MM.1S (cell line): Measurements from ENCODE around the gene TOM1L1.

Experiments used
- DNase-seq: peaks from one replicate; pipeline ENCODE4 v3.0.0-alpha.2; 2015
- H2AFZ ChIP-seq: fragments of 300-600 bp; sonication (generic); 2 replicates; pipeline ENCODE4 v1.6.0; 2016; ENCODE audit warnings: antibody characterized with exemption, low read length
- H3F3A ChIP-seq: fragments of 300-600 bp; sonication (generic); 2 replicates; pipeline ENCODE4 v1.6.1; 2016; ENCODE audit warnings: mild to moderate bottlenecking, antibody characterized with exemption, low read length, moderate library complexity, mixed read lengths; ENCODE audit not compliant: insufficient read depth
- H3K27ac ChIP-seq: fragments of 300-600 bp; sonication (generic); 2 replicates; pipeline ENCODE4 v1.5.1; 2016; ENCODE audit warnings: mild to moderate bottlenecking, low read length
- H3K27me3 ChIP-seq: fragments of 300-600 bp; sonication (generic); replicated peaks from 2 replicates; pipeline ENCODE4 v1.6.0; 2016; ENCODE audit warnings: low read length; ENCODE audit not compliant: insufficient read depth
- H3K36me3 ChIP-seq: fragments of 300-600 bp; sonication (generic); replicated peaks from 2 replicates; pipeline ENCODE4 v1.6.1; 2016; ENCODE audit warnings: mild to moderate bottlenecking, low read length, mixed read lengths; ENCODE audit not compliant: insufficient read depth
- H3K4me1 ChIP-seq: fragments of 300-600 bp; sonication (generic); 2 replicates; pipeline ENCODE4 v1.6.1; 2016; ENCODE audit warnings: low read length, mixed read lengths
- H3K4me2 ChIP-seq: fragments of 300-600 bp; sonication (generic); 2 replicates; pipeline ENCODE4 v1.6.0; 2016; ENCODE audit warnings: low read depth, low read length
- H3K4me3 ChIP-seq: fragments of 300-600 bp; sonication (generic); 2 replicates; pipeline ENCODE4 v1.5.1; 2016; ENCODE audit warnings: low read length, mixed read lengths
- H3K79me2 ChIP-seq: fragments of 300-600 bp; sonication (generic); 2 replicates; pipeline ENCODE4 v1.6.1; 2016; ENCODE audit warnings: mixed run types, low read length, mixed read lengths
- H3K9ac ChIP-seq: fragments of 300-600 bp; sonication (generic); 2 replicates; pipeline ENCODE4 v1.6.1; 2016; ENCODE audit warnings: low read length, mixed read lengths
- H3K9me2 ChIP-seq: fragments of 300-600 bp; sonication (generic); replicated peaks from 2 replicates; pipeline ENCODE4 v1.6.1; 2016; ENCODE audit warnings: mild to moderate bottlenecking, low read length, mixed read lengths; ENCODE audit not compliant: insufficient read depth
- H3K9me3 ChIP-seq: fragments of 300-600 bp; sonication (generic); replicated peaks from 2 replicates; pipeline ENCODE4 v1.6.1; 2016; ENCODE audit warnings: mild to moderate bottlenecking, low read length, mixed read lengths; ENCODE audit not compliant: insufficient read depth
- H4K20me1 ChIP-seq: fragments of 300-600 bp; sonication (generic); 2 replicates; pipeline ENCODE4 v1.6.1; 2016; ENCODE audit warnings: mild to moderate bottlenecking, low read length, moderate library complexity, mixed read lengths; ENCODE audit not compliant: insufficient read depth
- CTCF ChIP-seq: fragments of 300-600 bp; sonication (generic); IDR thresholded peaks from 2 replicates; pipeline ENCODE4 v1.5.1; 2016; ENCODE audit warnings: antibody characterized with exemption, low read length, mixed read lengths
- EZH2 ChIP-seq: fragments of 300-600 bp; sonication (generic); optimal IDR thresholded peaks from 2 replicates; pipeline ENCODE3; 2017; ENCODE audit warnings: low read depth, mild to moderate bottlenecking, antibody characterized with exemption, low read length, mixed read lengths
- EZH2phosphoT487 ChIP-seq: fragments of 300-600 bp; sonication (generic); IDR thresholded peaks from 2 replicates; pipeline ENCODE4 v1.6.1; 2018; ENCODE audit warnings: antibody characterized with exemption, low read length

The TOM1L1 gene

GRCh38 chr17:54900457-54901229, at the start of gene TOM1L1:
Gene TOM1L1, plus strand, starts transcription at chr17:54900852. Its CDS starts 14 bp downstream, at chr17:54900866.
- TF ChIP-seq EZH2phosphoT487, result no peak
- no peak for TF ChIP-seq EZH2
- TF ChIP-seq CTCF, result peak; percentile 25
- H3K4me2 ChIP-seq, result peak within 1 kb of the TSS; percentile 97

GRCh38 chr17:54859187-54859586, 41.5 kb upstream of the TOM1L1 start:
- H3K27ac ChIP-seq, result no peak overlapping the region
- H2AFZ ChIP-seq, result no peak overlapping the region
- no peaks in the 10 kb centered on the region for H3K9me3 ChIP-seq
- no peak overlapping the region for H3K4me3 ChIP-seq
- H3K4me2 ChIP-seq, result no peak overlapping the region
- TF ChIP-seq CTCF (no peak), EZH2 (no peak), EZH2phosphoT487 (no peak)
- H3K9me2 ChIP-seq, result no peaks in the 10 kb centered on the region
- no peaks in the 10 kb centered on the region for H3F3A ChIP-seq
- no peaks in the 10 kb centered on the region for H3K27me3 ChIP-seq
- no peaks in the 10 kb centered on the region for H4K20me1 ChIP-seq
- H3K4me1 ChIP-seq, result no peaks in the 10 kb centered on the region
- H3K9ac ChIP-seq, result no peak overlapping the region
- H3K36me3 ChIP-seq, result no peaks in the 10 kb centered on the region
- no peaks in the 10 kb centered on the region for H3K79me2 ChIP-seq
- no peak for DNase-seq

More at GRCh38 chr17:54900457-54901229, at the start of gene TOM1L1:
- H3F3A ChIP-seq, result peaks cover 5% of the 10 kb centered on the region; the same call in 1 of the 2 replicates
- H3K9me3 ChIP-seq, result no peaks in the 10 kb centered on the region
- no peaks in the 10 kb centered on the region for H4K20me1 ChIP-seq
- no peaks in the 10 kb centered on the region for H3K4me1 ChIP-seq
- no peaks in the 10 kb centered on the region for H3K79me2 ChIP-seq
- no peaks in the 10 kb centered on the region for H3K27me3 ChIP-seq
- no peaks in the 10 kb centered on the region for H3K36me3 ChIP-seq
- peak within 1 kb of the TSS; percentile 73 for H3K4me3 ChIP-seq
- H2AFZ ChIP-seq, result peak within 1 kb of the TSS; percentile 74
- peak within 1 kb of the TSS; percentile 48 for H3K9ac ChIP-seq
- DNase-seq, result peak; percentile 76
- H3K9me2 ChIP-seq, result no peaks in the 10 kb centered on the region
- H3K27ac ChIP-seq, result no peak within 1 kb of the TSS

- Histone ChIP-seq H3K4me2 (no peak overlapping the region), H3K27me3 (no peaks in the 10 kb centered on the region), H2AFZ (no peak overlapping the region), H3K9me3 (no peaks in the 10 kb centered on the region), H3K9ac (no peak overlapping the region), H3F3A (no peaks in the 10 kb centered on the region), H3K4me3 (no peak overlapping the region), H3K79me2 (no peaks in the 10 kb centered on the region), H3K9me2 (no peaks in the 10 kb centered on the region), H3K27ac (no peak overlapping the region), H3K36me3 (no peaks in the 10 kb centered on the region), H4K20me1 (no peaks in the 10 kb centered on the region), H3K4me1 (no peaks in the 10 kb centered on the region)
- TF ChIP-seq EZH2phosphoT487 (no peak), EZH2 (no peak), CTCF (no peak)
- no peak for DNase-seq
These were observed 39.8 kb upstream of the TOM1L1 start for GRCh38 chr17:54860617-54861470.
